GM19043 (cell line): ENCODE measurements around the gene RTCB.

Source experiments
- ATAC-seq: cut with Tn5 transposase; IDR thresholded peaks from one replicate; pipeline ENCODE4 v1.9.1; 2021; ENCODE audit warnings: low read depth; ENCODE audit not compliant: unreplicated experiment

The RTCB gene

DNA sequence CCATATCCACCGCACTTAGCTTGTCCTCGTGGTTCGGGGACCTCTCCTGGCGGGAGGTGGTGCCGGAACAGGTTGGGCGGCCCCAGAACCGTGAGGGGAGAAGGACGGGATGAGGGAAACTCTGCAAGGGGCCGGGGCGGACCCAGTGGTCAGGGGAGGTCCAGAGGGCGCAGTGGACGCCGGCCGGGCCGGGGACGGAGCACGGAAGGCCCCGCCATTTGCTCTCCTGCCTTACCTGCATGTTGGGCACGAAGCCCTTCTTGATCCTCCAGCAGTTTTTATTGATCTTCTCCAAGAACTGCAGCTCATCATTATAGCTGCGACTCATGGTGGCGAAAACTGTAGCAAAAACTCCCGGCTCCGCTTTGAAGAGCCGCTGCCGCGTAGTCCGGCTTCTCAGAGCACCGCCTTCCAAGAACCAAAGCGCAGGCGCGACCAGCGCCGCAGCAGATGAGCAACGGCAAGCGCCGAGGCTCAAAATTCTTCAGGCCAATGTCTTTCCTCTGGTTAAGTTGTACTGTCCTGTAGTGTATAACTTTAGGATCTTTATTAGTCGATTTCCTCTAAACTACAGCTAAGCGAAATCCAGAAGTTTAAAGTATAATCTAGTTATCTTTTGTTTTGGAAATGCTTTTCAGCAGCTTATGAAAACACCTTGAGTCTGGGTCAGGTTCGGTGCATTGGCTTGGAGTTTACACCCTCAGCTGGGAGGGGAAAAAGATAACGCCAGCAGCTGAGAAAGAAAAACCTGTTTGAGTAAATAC, at the start of gene RTCB:
RTCB (minus strand) TSS at position 419 of the 764 bp plus-strand sequence; CDS start at position 328, 91 bp downstream.
- ATAC-seq = no peak

DNA sequence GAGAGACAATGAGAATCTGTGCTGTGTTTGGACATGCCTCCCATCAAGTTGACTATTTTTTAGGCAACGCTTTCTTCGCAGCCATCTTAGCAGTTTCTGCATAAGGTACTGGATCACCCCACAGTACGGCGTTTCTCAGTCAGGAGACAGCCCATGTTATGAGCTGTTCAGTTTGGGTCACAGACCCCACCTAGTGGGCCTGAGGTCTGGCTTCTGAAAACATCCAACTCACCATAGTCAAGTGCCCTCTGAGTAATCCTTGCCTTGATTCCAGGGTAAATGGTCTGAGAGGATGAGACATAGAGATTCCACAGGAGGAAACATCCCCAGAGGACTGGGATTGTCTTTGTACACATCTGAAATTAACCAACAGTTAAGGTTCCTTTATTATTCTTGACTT, 45.0 kb upstream of the RTCB start:
- ATAC-seq = no peak

- ATAC-seq = no peak
Observed at GRCh38 chr22:32448980-32449379, 36.9 kb upstream of the RTCB start.

DNA sequence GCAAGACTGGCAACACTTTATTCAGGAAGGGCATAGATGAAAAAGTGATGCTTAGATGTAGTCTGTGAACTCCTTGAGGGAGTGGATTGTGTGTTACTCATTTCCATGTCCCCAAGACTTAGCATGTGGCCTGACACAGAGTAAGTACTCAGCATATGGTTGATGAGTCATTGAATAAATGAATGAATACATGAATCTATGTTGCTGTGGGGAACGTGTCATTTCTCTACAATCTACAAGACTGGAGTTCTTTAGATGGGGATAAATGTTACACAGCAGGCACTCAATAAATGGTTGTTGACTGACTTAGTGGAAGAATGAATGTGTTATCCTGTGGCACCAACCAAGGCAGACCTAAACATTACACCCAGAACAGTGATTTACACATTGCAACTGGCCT, 34.3 kb upstream of the RTCB start:
- no peak for ATAC-seq

GRCh38 chr22:32444068-32444467, 32.0 kb upstream of the RTCB start:
- ATAC-seq = no peak

GRCh38 chr22:32430352-32430751, 18.3 kb upstream of the RTCB start:
- ATAC-seq = no peak

GRCh38 chr22:32426881-32427280, 14.8 kb upstream of the RTCB start:
- ATAC-seq = no peak

DNA sequence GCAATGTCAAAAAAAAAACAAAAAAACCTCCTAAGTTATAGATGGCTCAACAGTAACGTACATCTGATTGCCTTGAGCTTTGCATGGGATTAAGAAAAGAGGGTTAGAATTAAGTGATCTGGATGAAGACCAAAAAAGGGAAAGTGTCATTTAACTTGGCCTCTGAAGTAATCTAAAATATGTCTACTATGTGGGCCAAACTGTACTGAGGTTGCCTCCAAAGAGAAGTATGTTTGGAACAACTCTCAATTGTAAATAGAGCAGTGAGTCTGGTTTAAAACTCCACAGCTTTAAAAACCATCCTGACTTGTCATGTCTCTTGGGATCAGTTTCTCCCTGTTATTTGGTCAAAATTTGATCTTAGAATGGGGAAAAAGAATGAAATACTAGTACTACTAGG, 11.6 kb upstream of the RTCB start:
- ATAC-seq = no peak

DNA sequence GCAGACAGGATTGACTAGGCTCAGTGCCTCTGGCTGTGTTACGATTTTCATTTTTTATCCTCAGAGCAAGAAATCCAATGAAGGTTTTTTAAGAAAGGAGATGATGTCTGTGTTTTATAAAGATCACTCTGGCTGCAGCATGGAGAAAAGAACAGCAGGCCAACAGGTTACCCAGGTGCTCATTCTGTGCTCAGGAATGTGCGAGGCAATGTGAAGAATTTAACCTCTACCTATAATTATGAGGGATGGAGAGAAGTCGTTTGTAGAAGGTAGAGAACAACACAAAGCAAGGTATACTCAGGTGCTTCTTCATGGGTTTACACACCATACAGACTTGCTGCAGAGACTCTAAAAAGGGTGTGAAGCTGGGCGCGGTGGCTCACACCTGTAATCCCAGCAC, 10.0 kb upstream of the RTCB start:
- no peak for ATAC-seq

- ATAC-seq = no peak
Observed at GRCh38 chr22:32421484-32421883, 9.4 kb upstream of the RTCB start.

DNA sequence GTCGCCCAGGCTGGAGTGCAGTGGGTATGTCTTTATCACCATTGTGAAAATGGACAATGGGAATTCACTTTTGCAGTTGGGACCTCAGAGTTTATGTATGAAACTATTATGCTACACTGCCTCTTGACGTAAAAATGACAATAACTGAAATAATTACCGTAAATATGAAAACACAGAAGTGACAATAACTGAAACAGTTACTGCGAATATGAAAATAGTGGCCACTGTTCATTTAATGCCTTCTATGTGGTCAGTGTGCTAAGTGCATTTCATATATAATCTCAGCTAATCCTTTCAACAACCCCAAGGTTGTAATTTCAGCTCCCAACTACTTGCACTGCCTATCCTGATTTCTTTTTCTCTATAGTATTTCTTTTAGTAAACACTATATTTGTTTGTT, 5.9 kb upstream of the RTCB start:
- no peak for ATAC-seq

DNA sequence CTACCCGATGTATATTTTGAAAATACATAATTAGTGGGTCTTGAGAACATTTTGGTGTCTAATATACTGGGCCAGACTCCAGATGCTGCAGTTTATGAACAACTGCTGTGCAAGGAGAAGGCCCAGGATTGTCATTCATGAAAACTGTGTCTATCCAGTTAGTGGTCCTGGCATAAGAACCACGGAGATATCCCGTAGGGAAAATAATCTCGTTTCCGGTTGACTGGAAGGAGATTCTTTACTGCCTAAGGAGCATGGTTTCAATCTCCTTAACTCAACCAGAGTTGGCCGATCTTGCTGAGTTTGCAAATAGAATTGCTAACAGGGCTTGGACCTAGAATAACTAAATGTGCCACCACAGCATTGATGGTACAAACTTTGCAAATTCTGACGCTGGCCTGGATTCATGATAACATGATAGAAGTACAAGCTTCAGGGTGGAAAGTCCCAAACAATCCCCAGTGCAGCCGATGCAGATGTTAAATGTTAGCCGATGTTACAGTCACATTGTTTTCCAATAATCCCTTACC, 4.6 kb upstream of the RTCB start:
- ATAC-seq = no peak

DNA sequence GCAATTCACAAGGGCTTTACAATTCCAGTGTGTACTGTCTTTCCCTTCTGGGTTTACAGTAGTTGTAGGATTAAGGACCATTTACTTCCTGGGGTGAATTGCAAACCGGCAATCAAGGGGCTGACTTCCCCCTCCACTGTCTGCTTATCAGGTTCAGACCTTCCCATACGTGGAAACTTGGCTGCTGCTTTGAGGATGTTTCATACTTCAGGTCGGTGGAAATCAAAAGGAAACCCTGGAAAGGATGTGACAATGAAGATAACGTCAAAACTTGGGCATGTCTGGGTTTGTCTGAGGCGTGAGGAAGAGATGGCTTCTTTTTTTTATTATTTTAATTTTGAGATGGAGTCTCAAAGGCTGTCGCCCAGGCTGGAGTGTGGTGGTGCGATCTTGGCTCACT, 2.1 kb upstream of the RTCB start:
- no peak for ATAC-seq

- no peak for ATAC-seq
Observed at GRCh38 chr22:32413719-32414118, 1.7 kb upstream of the RTCB start.

GRCh38 chr22:32411402-32411801, 645 bp downstream of the RTCB start:
- no peak for ATAC-seq

DNA sequence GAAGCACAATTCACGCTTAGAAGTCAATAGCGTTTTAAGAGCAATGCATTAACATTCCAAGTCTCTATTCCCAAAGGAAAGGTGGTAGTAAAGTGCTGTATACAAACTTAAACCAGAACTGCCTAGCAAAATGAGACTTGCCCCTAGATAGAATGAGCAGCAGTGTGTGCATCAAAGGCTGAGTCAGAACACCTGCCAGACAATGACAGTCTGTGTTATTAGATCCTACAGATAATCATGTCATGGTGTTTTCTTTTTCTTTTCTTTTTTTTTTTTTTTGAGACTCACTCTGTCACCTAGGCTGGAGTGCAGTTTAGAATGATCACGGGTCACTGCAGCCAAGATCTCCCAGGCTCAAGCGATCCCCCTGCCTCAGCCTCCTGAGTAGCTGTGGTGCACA, 1.6 kb downstream of the RTCB start:
- no peak for ATAC-seq

- ATAC-seq = no peak
Observed at GRCh38 chr22:32409977-32410376, 2.1 kb downstream of the RTCB start.

- ATAC-seq = no peak
Observed at GRCh38 chr22:32407936-32408335, 4.1 kb downstream of the RTCB start.

DNA sequence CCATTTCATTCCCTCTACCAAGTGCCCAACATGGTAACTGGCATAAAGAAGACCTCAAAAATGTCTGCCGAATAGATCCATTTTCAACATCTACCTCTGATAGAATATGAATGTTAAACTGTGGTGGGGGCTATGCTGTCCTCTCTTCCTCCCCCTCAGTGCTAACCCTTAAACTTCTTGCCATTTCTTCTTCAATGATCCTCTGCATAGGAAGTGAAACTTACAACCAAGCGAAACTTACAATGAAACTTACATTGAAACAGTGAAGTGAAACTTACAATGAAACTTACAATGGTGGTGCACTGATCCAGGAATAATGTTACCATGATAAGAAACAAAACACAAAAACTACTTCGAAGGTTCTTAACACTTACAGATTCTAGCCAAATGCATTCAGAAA, 4.7 kb downstream of the RTCB start:
- ATAC-seq = peak; percentile 77

- ATAC-seq = no peak
Observed at GRCh38 chr22:32404021-32404420, 8.0 kb downstream of the RTCB start.

DNA sequence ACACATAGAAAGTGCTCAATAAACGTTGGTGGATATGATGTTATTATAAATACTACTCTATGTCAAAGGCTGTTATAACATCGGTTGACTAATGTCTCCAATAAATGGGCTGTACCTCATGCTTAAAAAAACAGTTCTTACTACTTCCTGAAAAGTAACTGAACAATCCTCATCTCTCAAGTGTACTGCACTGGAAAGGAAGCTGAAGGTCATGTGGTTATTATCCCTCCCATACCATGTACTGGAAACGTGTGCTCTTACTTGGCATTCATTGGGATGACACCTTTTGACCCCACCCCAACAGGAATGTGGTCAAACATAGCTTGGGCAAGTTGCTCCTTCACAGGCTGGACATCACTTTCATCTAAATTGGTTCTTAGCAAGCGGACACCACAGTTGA, 10.6 kb downstream of the RTCB start:
- ATAC-seq = no peak

DNA sequence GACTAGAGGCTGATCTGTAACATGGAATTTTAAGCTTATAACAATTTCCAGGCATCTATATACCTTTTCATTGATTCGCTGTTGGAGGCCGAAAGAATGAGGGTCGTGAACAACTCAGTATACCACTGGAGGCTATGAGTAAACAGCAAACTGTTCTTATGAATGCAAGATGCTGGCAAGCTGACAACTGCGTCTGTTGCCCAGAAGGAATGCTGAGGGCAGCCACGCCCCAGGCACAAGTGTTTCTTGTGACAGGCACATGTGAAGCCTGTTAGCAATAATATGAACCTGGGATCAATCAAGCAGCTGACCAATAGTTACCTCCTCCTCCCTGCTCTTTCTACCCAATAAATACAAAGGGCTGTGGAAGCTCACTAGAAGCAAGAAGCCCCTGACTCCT, 15.3 kb downstream of the RTCB start:
- ATAC-seq = no peak

- ATAC-seq = no peak
Observed at GRCh38 chr22:32396255-32396654, 15.8 kb downstream of the RTCB start.
